HL-60 (cell line): ENCODE data around the gene SEH1L.

Experiments
- GABPA ChIP-seq: IDR thresholded peaks from 2 replicates; pipeline ENCODE4 v1.6.1; 2012; ENCODE audit warnings: low read depth
- POLR2AphosphoS5 ChIP-seq: IDR thresholded peaks from 2 replicates; pipeline ENCODE4 v1.6.1; 2012; ENCODE audit warnings: low read depth
- REST ChIP-seq: IDR thresholded peaks from 2 replicates; pipeline ENCODE4 v1.6.1; 2012; ENCODE audit warnings: low read depth; ENCODE audit not compliant: insufficient replicate concordance
- SPI1 ChIP-seq: IDR thresholded peaks from 2 replicates; pipeline ENCODE4 v1.6.1; 2012; ENCODE audit warnings: low read depth, mild to moderate bottlenecking, borderline replicate concordance
- TF ChIP-seq, protein P1 (sequence below): IDR thresholded peaks from one replicate; pipeline ENCODE4 v1.5.1; 2011; ENCODE audit warnings: low read length, control low read depth, inconsistent platforms; ENCODE audit not compliant: insufficient read depth

DNA sequence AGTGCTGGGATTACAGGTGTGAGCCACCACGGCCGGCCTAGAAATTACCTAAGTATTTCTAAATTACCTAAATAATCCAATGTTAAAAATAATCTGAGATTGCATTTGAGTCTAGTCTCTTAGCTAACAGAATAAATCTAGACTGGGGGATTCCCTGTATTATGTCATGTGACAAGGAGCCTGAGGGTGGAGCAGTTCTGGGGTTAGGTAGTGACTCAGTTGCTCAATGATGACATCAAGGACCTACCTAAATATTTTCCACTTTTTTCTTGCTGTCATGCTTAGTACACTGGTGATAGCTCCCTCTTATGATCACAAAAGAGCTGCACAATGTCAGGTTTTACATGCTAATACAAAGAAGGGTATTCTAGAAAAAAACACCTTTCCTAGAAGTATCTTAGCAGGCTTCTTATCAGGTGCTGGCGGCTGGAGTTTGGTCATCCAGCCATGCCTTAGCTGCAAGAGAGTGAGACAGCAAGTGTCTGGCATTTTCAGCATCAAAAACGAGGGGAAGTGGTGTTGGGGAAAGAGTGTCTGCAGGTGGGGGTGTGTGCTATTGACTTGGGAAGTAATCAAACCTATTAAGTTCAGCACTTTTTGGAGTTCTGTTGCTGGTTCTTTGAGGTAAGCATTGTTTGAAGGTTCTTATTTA, 25.9 kb downstream of the SEH1L start:
- TF ChIP-seq, protein P1, sequence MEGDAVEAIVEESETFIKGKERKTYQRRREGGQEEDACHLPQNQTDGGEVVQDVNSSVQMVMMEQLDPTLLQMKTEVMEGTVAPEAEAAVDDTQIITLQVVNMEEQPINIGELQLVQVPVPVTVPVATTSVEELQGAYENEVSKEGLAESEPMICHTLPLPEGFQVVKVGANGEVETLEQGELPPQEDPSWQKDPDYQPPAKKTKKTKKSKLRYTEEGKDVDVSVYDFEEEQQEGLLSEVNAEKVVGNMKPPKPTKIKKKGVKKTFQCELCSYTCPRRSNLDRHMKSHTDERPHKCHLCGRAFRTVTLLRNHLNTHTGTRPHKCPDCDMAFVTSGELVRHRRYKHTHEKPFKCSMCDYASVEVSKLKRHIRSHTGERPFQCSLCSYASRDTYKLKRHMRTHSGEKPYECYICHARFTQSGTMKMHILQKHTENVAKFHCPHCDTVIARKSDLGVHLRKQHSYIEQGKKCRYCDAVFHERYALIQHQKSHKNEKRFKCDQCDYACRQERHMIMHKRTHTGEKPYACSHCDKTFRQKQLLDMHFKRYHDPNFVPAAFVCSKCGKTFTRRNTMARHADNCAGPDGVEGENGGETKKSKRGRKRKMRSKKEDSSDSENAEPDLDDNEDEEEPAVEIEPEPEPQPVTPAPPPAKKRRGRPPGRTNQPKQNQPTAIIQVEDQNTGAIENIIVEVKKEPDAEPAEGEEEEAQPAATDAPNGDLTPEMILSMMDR, result no peak
- TF ChIP-seq REST (no peak), POLR2AphosphoS5 (no peak), GABPA (no peak), SPI1 (no peak)
